Testis (tissue), 2 donors: ENCODE data around the gene EIPR1.

ENCODE experiments used
- CTCF ChIP-seq, 3 experiments: fragments of 450-650 bp in 2 of 3; fragments of 200-600 bp in 1 of 3; sonication (generic) in 1 of 3; IDR thresholded peaks; one replicate each; pipeline ENCODE4 v1.5.1; 2016 to 2019; ENCODE audit warnings: antibody characterized with exemption in 3 of 3, mild to moderate bottlenecking in 2 of 3, moderate library complexity in 1 of 3
- POLR2A ChIP-seq: fragments of 450-650 bp; IDR thresholded peaks from one replicate; pipeline ENCODE4 v1.6.1; 2017; ENCODE audit warnings: antibody characterized with exemption, mild to moderate bottlenecking, moderate library complexity

- no peak for TF ChIP-seq CTCF (IDR thresholded peaks at IDR 0.05)
- no peak for TF ChIP-seq POLR2A
These were observed 177.1 kb downstream of the EIPR1 start for GRCh38 chr2:3200420-3200939.
